ENCODE results near the gene CLRN1. TPM values are rescaled to one million over a fixed set of nuclear protein-coding genes. Genes with fewer than 3 reads are reported as not detected.

The CLRN1 gene
- total RNA-seq, 2 experiments from 2014 or later, result not detected

- ChIA-PET CTCF (ENCODE audit: unreplicated experiment) (no interaction called here), POLR2A (interaction anchor here (1.3 kb wide), 1 partner anchor 12 kb away, joined by 4 read pairs; no protein-coding TSS in a partner anchor)
- Histone ChIP-seq H3K9me2 (ENCODE audit: insufficient read depth, low read length) (no peaks in the 10 kb centered on the region), H3K27ac (ENCODE audit: low read depth, low read length, poor library complexity, severe bottlenecking) (no peak overlapping the region), H3K4me3 (ENCODE audit: low read depth, low read length, poor library complexity, severe bottlenecking) (no peak overlapping the region), H3K4me1 (ENCODE audit: insufficient read depth, low read length, poor library complexity, severe bottlenecking) (no peaks in the 10 kb centered on the region), H4K20me1 (ENCODE audit: insufficient read depth, low read length) (no peaks in the 10 kb centered on the region), H3K79me2 (ENCODE audit: insufficient read depth, low read depth, low read length) (no peaks in the 10 kb centered on the region), H3K4me2 (ENCODE audit: low read length) (no peak overlapping the region), H2AFZ (ENCODE audit: low read length) (no peak overlapping the region), H3K36me3 (ENCODE audit: insufficient read depth, low read length) (no peaks in the 10 kb centered on the region), H3K9me3 (ENCODE audit: low read length) (no peaks in the 10 kb centered on the region)
- no peak for TF ChIP-seq CTCF (conservative IDR thresholded peaks at IDR 0.05; ENCODE audit: low read length)
- no TSS peak for BruUV-seq (replicated peaks)
- intact Hi-C loops (cut with micrococcal nuclease; ENCODE audit: unreplicated experiment), result no loop called here
- DNase-seq (ENCODE audit: low spot score), result no peak
Observed at GRCh38 chr3:150960708-150961684, 11.5 kb downstream of the CLRN1 start.

GRCh38 chr3:150958683-150959082 lies 13.8 kb downstream of the CLRN1 start:
- Histone ChIP-seq H3K4me3 (ENCODE audit: low read depth, low read length, poor library complexity, severe bottlenecking) (no peak overlapping the region), H3K36me3 (ENCODE audit: insufficient read depth, low read length) (no peaks in the 10 kb centered on the region), H3K4me1 (ENCODE audit: insufficient read depth, low read length, poor library complexity, severe bottlenecking) (no peaks in the 10 kb centered on the region), H3K4me2 (ENCODE audit: low read length) (no peak overlapping the region), H3K79me2 (ENCODE audit: insufficient read depth, low read depth, low read length) (no peaks in the 10 kb centered on the region), H4K20me1 (ENCODE audit: insufficient read depth, low read length) (no peaks in the 10 kb centered on the region), H2AFZ (ENCODE audit: low read length) (no peak overlapping the region), H3K27ac (ENCODE audit: low read depth, low read length, poor library complexity, severe bottlenecking) (no peak overlapping the region), H3K9me3 (ENCODE audit: low read length) (no peaks in the 10 kb centered on the region), H3K9me2 (ENCODE audit: insufficient read depth, low read length) (no peaks in the 10 kb centered on the region)
- no peak for DNase-seq (ENCODE audit: low spot score)
- ChIA-PET POLR2A (interaction anchor here (1.0 kb wide), 1 partner anchor 35 kb away, joined by 3 read pairs; no protein-coding TSS in a partner anchor), CTCF (ENCODE audit: unreplicated experiment) (no interaction called here)
- BruUV-seq (replicated peaks), result no TSS peak
- intact Hi-C loops (cut with micrococcal nuclease; ENCODE audit: unreplicated experiment), result no loop called here
- no peak for TF ChIP-seq EZH2phosphoT487 (IDR thresholded peaks at IDR 0.05; ENCODE audit: borderline replicate concordance, low read depth, low read length)
- TF ChIP-seq CTCF (conservative IDR thresholded peaks at IDR 0.05; ENCODE audit: low read length), result no peak

GRCh38 chr3:150956376-150956775 lies 16.2 kb downstream of the CLRN1 start:
- H3K36me3 ChIP-seq (ENCODE audit: insufficient read depth, low read length), result no peaks in the 10 kb centered on the region
- H3K27ac ChIP-seq (ENCODE audit: low read depth, low read length, poor library complexity, severe bottlenecking), result no peak overlapping the region
- intact Hi-C loops (cut with micrococcal nuclease; ENCODE audit: unreplicated experiment), result no loop called here
- ChIA-PET POLR2A (interaction anchor here (0.9 kb wide), 1 partner anchor 323 kb away, joined by 3 read pairs; no protein-coding TSS in a partner anchor), CTCF (ENCODE audit: unreplicated experiment) (no interaction called here)
- H4K20me1 ChIP-seq (ENCODE audit: insufficient read depth, low read length), result no peaks in the 10 kb centered on the region
- H3K9me3 ChIP-seq (ENCODE audit: low read length), result no peaks in the 10 kb centered on the region
- H3K4me2 ChIP-seq (ENCODE audit: low read length), result no peak overlapping the region
- no peak overlapping the region for H2AFZ ChIP-seq (ENCODE audit: low read length)
- TF ChIP-seq CTCF (conservative IDR thresholded peaks at IDR 0.05; ENCODE audit: low read length), result no peak
- no peak for TF ChIP-seq EZH2phosphoT487 (IDR thresholded peaks at IDR 0.05; ENCODE audit: borderline replicate concordance, low read depth, low read length)
- H3K9me2 ChIP-seq (ENCODE audit: insufficient read depth, low read length), result no peaks in the 10 kb centered on the region
- H3K4me1 ChIP-seq (ENCODE audit: insufficient read depth, low read length, poor library complexity, severe bottlenecking), result no peaks in the 10 kb centered on the region
- BruUV-seq (replicated peaks), result no TSS peak
- no peak overlapping the region for H3K4me3 ChIP-seq (ENCODE audit: low read depth, low read length, poor library complexity, severe bottlenecking)
- no peaks in the 10 kb centered on the region for H3K79me2 ChIP-seq (ENCODE audit: insufficient read depth, low read depth, low read length)
- no peak for DNase-seq (ENCODE audit: low spot score)
